NK-92 (cell line): Measurements from ENCODE around the gene DGAT2.
"Not testable (repeated sequence)": the region's sequence is repeated elsewhere in the genome, so short reads cannot be mapped to it uniquely, and the experiment has no call there.

Experiments
- DNase-seq: peaks from one replicate; lab custom pipeline; 2025; ENCODE audit not compliant: unreplicated experiment; lab: John Stamatoyannopoulos, UW

Gene DGAT2, protein sequence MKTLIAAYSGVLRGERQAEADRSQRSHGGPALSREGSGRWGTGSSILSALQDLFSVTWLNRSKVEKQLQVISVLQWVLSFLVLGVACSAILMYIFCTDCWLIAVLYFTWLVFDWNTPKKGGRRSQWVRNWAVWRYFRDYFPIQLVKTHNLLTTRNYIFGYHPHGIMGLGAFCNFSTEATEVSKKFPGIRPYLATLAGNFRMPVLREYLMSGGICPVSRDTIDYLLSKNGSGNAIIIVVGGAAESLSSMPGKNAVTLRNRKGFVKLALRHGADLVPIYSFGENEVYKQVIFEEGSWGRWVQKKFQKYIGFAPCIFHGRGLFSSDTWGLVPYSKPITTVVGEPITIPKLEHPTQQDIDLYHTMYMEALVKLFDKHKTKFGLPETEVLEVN

DNA sequence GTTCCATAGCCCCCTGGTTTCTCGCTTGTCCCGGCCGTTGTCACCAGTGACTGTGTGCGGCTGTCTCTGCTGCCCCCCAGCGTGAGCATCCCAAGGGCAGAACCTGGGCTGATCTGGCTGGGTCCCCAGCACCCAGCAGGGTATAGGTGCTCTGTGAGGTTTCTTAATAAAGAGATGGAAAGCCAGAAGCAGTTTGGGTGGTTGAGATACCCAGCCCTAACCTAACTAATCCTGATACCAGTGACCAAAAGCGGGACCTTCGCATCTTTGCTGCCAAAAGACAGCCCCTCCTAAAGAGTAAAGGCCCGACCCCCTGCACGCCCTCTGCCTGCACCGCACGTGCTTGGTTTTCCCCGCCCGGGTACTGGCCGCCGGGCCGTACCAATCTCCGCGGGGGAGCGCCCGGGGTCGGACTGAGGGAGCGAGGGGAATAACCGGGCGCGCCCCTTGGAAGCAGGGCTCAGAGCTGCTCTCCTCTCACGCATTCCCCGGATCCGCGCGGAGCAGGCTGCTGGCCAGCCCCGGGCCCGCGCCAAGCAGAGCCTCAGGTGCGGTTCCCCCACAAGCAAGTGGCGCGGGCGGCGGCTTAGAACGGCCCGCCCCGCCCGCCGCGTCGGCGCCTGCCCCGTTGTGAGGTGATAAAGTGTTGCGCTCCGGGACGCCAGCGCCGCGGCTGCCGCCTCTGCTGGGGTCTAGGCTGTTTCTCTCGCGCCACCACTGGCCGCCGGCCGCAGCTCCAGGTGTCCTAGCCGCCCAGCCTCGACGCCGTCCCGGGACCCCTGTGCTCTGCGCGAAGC lies at the start of gene DGAT2:
DGAT2 (plus strand) TSS at position 667 of the 797 bp plus-strand sequence. CDS start 214 bp downstream, outside the sequence.
- DNase-seq: no peak

DNA sequence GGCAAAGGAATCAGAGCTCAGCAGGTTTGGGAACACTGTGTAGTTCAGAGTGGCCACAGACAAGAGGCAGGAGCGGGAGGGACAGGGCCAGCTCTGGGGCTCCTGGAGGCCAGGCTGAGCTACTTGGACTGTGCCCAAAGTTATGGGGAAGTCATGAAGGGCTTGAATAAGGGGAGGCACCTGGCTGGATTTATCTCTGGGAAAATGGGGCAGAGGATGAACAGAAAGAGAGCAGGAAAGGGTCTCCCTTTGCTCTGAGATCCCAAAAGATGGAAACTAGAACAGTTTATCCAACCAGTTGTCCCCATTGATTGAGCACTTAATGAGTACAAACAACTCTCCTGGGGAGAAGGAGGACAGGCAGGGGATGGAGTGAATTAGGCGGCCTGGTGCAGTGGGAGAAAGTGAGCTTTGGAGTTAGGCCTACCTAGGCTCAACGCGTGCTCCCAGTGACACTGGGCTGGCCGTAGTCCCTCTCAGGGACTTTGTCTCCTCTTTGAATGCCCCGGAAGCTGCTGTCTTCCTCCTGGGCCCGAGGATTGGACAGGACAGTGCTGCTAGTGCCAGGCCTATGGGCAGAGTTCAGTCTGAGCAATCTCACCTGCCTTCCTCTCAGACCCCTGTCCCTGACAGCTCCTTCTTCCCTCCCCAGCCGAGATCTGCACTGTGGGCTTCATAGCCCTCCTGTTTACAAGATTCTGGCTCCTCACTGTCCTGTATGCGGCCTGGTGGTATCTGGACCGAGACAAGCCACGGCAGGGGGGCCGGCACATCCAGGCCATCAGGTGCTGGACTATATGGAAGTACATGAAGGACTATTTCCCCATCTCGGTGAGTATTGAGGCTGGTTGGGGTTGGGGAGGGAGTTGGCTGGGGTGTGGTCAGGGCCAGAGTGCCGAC lies 49.0 kb upstream of the DGAT2 start:
- no peak for DNase-seq

DNA sequence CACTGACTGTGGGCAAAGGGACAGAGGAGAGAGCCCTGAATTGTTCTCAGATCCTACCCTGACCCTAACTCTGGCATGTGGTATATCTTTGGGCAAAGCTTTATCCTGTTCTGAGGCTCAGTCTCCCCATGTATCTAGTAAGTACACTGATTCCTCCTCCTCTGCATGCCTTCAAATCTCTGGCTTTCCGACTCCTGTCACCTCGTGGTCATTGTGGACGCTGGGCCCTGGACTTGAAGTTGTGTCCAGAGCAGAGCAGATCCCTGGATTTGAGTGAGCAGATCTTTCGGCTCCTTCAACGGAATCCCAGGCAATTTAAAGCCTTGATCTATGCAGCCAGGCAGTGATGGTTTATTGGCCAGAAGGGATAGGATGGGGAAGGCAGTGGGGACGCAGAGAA lies 47.9 kb upstream of the DGAT2 start:
- no peak for DNase-seq

DNA sequence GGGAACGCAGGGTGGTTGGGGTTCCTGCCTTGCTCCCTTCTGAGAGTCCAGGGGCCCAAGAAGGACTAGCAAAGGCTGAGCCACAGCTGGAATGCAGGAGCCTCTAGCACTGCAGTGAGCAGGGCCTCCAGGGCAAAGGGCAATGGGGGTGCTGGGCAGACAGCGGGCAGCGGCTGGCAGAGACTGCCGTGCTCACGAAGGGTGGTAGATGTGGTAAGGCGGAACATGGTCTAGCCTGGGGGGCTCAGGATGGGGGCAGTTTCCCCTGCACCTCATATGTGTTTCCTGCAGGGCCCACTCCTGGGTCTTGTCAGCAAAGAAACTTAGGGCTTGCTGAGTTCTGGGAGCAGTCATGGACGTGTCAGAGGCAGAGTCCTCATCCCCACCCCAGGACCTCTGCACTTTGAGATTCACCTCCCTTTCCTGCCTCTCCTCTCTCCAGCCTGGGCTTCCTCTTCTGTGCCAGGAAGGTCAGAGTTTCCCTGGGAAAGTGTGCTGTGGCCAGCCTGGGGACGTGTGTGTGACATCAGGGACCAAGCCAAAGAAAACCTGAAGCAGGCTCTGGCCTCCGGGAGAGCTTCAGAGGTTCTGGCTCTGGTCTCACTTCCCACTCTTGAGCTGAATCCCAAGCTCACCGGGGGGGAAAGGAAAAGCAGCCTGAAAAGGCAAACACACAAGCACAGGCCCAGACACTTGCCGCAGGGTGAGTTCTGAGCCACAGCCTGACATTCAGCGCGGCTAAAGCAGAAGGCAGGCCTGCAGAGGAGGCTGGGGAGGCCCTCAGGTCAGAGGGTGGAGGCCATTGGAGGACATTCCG lies 46.5 kb upstream of the DGAT2 start:
- DNase-seq: no peak

DNA sequence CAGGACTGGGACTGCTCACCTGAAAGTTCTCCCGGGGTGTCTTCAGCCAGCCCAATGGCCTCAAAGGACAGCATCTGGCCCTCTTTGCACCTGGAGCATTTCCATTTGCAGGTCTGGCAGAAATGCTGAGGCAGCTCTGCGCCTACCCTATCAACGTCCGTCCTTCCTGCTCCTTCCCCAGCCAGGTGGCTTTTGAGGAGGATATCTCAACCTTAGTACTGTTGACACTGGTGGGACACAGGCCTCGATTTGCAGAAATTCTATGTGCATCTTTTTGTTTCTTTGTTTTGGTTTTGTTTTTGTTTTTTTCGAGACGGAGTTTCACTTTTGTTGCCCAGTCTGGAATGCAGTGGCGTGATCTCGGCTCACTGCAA lies 45.9 kb upstream of the DGAT2 start:
- no peak for DNase-seq

DNA sequence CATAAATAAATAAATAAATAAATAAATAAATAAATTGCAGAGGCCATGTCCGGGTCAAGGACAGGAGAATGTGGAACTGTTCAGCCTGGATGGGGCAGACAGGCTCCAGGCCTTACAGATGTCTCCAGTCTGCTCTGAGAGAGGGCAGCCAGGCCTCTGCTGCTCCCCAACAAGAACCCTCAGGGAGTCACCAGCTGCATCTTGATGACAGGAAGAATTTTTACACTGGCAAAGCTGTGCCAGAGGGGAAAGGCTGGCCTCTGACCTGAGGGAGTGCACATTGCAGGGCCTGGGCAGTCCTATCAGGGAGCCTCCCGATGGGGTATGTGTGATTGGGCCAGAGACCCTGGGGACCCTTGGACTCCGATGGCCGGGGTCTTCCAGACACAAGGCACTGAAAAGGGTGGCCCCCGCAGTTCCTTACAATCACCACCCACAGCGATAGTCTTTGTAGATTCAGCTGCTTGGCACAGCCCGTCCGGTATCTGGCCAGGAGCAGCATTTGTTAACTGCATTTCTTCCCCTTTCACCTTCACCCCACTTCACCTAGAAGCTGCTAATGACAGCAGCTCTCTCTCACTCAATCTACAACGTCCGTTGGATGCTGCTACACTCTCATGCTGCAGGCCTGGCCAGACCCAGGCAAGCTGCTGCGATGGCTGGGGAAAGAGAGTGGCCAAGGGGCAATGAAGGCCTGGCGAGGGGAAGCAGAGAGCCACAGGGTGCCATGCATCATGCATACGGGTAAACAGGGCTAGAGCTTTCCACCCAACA lies 42.8 kb upstream of the DGAT2 start:
- DNase-seq: no peak

DNA sequence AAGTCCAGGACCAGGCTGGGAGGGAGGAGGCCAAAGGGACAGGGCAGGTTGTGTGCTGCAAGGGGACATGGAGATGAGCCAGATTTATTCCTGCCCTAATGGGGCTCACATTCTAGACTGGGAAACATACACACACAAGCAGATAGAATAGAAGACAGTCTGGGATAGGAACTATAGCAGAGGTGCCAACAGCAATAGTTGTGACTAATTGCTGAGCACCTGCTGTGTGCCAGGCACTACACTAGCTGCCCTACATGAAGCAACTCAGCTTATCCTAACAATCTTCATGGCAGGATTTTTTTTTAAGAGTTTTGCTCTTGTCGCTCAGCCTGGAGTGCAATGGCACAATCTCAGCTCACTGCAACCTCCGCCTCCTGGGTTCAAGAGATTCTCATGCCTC lies 39.6 kb upstream of the DGAT2 start:
- DNase-seq: no peak

DNA sequence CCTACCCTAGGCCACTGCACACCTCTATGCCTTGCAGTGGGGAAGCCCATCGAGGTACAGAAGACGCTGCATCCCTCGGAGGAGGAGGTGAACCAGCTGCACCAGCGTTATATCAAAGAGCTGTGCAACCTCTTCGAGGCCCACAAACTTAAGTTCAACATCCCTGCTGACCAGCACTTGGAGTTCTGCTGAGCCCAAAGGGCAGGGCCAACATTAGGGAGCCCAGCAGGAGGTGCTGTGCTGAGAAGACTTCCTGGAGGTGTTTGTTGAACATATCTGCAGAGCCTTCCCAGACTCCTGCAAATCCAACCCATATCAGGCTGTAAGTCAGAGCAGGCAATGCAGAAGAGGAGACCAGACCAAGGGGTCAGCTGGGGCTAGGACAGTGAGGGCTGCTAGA lies 37.5 kb upstream of the DGAT2 start:
- no peak for DNase-seq

DNA sequence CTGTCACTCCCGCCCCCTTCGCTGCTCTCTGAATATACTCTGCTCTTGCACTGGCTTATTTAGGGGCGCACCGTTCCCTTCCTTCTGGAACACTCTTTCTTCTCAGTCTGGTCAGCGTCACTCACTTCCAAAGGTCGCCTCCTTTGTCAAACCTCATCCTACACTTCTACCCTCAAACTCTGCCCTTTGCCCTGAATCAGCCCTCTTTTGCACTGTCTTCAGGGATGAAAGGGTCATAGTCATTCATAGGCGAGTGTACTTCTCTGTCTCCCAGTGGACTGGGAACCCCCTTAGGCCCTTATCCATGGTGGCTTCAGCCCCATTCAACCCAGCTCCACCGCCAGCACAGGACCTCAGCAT lies 35.5 kb upstream of the DGAT2 start:
- DNase-seq: no peak

DNA sequence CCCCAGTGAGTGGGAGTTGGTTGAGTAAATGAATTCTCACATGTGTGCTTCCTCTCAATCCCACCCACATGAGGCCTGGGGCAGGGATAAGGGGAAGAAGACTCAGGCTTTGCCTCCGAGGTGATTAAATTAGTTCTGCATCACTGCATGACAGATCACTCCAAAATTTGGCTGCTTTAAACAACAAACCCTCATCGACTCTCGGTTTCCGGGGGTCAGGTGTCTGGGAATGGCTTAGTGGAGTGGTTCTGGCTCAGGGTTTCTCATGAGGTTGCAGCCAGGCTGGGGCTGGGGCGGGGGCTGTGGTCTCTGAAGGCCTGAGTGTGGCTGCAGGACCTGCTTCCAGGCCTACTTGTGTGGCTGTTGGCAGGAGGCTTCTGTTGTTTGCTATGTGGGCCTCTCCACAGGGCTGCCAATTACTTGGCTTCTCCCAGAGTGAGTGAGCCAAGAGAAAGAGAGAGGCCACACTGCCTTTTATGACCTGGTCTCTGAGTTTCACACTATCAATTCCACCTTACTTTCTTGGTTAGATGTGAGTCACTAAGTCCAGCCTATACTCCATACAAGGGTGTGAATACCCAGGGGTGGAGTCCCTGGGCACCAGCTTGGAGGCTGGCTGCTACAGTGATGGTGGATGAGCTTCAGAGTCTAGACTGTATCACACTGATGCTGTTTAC lies 35.0 kb upstream of the DGAT2 start:
- DNase-seq: no peak

DNA sequence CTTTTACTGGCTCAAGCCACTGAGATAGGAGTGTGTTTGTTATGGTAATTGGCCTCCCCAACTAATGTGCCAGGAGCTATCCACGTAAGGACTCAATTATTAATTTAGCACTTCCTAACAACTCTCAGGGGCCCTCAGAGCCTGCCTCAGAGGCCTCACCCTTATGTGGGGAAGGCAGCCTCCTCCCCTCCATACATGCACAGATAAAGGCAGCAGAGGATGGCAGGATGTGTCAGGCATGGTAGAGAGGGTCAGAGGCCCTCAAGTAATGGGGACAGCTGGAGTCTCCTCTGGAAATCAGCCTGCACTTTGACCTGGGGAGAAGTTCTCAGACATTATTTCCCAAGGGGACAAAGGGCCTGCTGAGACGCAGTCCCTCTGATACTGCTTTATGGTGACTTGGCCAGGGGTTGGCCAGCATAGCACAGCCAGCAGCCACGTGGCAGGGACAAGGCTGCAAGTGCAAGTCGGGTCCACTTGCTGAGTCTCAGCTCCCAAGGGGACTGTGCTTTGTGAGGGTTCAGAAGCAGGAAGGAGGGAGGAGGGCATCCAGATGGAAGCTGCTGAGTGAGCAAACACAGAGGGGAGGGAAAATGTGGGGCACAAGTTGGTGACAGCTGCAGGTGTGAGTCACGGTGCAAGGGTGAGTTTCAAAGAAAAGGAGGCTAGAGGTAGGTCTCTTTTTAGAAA lies 33.9 kb upstream of the DGAT2 start:
- DNase-seq: no peak

DNA sequence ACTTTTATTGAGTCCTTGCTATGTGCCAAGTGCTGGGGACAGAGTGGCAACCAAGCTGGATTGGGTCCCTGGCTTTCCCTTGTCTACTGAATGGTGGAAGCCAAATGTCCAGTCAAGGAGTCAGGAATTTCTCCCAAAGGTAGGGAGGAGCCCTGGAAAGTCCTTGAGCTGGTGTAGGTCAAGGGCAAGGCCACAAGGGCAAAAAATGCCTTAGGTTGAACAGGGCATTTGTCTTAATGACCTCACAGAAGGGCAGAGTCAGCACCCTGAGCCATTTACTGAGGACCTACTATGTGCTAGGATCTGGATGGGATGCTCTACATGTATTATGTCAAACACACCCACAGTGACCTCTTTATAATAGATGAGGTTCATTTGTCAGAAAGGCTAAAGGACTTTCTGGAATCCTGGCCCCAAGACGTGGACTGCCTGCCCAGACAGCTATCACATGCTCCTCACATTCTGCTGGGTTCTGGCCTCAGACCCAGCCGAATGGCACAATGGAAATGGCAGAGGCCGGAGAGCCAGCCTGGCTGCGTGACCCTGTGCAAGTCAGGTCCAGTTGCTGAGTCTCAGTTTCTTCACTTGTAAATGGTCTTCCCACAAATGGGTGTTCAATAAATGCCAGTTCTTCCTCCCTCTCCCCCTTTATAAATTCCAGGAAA lies 33.3 kb upstream of the DGAT2 start:
- no peak for DNase-seq

DNA sequence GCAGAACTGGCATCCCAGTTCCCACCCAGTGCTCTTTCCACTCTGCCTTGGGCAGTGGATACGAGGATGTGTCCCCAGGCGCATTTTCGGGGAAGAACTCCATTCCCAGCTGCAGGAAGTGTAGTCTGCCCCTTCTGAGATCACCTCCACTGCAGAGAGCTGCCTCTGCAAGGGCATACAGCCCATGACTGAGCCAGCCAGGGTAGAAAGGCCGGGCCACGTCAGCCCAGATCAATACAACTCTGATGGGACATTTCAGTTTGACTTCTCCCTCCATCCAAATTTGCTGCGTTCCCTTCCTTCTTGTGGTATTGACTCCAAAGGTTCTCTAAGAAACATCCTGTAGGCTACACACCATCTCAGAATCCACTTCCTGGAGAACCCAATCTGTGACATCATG lies 31.3 kb upstream of the DGAT2 start:
- no peak for DNase-seq

DNA sequence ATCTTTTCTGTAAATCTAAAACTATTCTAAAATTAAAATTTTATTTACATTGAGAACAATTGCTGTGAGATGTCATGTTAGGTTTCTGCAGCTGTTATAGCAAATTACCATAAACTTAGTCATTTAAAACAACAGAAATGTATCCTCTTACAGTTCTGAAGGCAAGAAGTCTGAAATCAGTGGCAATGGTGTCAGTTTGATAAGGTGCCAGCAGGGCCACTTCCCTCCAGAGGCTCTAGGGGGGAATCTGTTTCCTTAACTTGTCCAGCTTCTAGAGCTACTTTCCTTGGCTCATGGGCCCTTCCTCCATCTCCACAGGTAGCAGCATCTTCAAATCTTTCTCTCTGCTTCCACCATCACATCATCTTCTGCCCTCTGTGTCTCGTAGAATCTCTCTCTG lies 27.9 kb upstream of the DGAT2 start:
- no peak for DNase-seq

DNA sequence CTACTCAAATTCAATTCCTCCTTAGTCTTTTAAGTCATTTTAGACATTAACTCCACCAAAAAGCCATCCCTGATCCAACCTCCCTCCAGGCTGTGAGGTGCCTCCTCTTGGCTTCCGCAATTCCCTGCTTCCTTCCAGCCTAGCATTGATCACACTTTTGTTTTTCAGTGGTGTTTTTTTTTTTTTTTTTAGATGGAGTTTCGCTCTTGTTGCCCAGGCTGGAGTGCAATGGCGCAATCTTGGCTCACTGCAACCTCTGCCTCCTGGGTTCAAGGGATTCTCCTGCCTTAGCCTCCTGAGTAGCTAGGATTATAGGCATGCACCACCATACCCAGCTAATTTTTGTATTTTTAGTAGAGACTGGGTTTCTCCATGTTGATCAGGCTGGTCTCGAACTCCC lies 25.4 kb upstream of the DGAT2 start:
- not testable (repeated sequence) for DNase-seq

DNA sequence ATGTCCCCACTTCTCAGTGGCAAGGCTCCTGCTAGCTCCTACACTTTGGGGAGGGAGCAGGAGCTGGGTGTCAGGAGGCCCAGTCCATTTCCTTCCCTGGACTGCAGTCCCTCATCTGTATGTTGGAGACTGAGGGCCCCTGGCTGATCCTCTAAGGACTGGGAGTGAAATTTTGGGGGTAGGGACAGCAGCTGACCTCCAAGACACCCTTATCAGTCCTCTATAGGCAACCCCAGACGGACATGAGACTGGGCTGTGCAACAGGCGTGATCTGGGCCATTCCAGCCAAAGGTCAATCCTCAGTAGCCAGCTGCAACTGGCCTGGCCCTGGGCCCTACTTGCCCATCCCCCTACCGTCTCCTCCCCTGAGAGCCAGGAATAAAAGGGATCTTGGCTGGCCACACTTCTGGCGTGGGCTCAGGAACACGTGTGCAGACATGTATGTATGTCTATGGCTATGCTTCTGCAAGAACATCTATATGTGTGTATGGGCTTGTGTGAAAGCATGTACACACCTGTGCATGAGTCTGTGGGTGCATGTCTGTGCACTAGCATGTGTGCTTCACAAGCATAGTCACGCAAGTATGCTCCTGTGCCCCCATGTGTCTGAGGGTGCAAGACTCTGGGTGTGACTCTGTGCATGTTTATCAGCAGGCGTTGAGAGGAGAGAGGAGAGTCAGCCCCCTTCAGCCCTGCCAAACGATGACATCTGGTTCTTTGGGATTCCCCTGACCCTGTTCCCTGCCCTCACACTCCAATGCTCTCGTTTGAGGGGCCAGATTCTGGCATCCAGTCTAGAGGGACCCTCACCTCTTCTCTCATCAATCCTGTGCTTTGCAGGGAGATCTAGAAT lies 24.6 kb upstream of the DGAT2 start:
- no peak for DNase-seq

DNA sequence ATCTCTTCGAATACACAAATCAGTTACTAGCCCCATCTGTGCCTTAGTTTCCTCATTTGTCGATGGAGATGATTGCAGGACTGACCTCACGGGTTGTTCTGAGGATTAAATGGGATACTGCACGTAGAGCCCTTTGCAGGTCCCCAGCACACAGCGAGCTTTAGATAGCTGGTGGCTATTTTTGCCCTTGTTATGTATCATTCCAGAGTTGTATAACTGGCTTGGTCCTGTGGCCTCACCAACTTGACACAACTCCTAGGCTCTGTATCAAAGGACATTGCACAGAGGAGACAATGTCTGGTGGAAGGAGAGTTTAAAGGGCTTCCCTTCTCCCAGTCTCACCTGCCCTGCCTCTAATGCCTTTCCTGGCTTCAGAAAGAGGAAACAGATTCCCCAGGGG lies 22.8 kb upstream of the DGAT2 start:
- no peak for DNase-seq
